GM21423 (cell line): Measurements from ENCODE around the gene TTC7B.

Source experiments
- ATAC-seq: cut with Tn5 transposase; IDR thresholded peaks from one replicate; pipeline ENCODE4 v1.9.1; 2021; ENCODE audit warnings: mild to moderate bottlenecking, moderate library complexity; ENCODE audit not compliant: unreplicated experiment

The TTC7B gene

DNA sequence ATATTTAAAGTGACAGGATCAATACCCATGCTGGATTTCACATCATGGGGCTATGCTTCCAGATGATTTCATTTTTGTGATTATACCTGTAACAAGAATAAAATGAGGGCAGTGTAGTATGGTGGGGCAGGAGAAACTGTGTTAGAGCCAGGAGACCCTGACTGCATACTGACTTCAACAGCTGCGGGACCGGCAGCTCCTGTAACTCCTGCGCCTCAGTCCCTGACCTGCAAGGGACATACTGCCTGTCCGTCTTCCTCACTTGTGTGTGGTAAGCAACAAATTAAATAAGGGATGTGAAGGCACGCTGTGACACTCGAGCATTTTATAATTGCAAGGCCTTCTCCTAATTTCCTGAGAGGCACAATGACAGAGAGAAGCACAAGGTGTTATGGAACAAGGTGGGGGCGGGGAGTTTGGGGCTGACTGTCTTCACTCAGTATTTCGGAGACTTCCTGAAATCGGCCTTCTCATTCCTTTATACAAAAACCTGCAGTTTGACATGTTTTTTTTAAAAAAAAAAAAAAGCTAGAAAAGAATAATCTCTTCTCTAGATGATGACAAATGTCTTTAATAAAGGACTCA, 164.2 kb downstream of the TTC7B start:
- no peak for ATAC-seq

DNA sequence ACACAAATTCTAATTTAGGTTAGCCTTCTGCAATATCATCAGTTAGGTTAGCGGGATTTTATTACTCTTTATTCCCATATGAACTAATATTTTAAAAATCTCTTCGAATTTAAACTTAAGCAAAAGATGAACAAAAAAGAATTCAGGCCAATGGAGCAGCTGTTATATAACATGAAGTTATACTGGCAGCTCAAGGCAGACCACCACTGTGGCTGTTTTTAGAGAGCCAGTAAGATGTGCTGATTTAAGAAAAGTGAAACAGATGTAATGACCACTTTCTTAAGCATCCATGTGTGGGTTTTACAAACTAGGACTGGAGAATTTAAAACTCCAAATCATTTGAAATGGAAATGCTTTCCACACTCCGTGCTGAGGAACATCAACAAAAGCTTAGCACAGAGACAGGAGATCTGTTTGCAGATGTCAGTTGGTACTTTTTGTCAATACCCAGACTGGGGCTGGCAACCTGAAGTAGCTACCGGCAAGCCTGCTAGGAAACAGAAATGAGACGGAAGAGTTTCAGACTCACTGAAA, 164.9 kb downstream of the TTC7B start:
- ATAC-seq: no peak

DNA sequence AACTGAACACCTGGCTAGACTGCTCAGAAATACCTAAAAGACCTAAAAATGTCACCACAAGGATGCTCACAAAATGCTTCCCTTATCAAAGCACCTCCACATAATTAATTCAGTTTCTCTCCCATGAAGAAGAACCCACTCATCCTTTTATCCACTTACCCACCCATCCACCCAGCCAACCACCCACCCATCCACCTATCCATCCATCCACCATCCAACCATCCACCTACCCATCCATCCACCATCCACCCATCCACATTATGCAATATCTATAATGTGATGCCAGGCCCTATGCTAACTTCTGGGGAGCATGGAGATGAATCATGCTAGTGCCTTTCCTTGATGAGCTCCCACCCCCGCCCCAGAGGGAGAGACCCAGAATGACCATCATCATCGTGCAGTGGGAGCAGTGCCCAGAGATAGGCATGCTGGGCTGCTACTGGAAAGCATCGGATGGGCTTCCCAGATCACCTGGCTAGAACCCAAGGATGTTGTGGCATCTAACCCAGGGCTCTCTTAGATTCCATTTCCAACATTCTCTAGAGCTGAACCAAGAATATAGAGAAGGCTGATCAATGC, 166.6 kb downstream of the TTC7B start:
- no peak for ATAC-seq

GRCh38 chr14:90649083-90649482, 167.1 kb downstream of the TTC7B start:
- no peak for ATAC-seq

- no peak for ATAC-seq
Observed at GRCh38 chr14:90648421-90648820, 167.8 kb downstream of the TTC7B start.

- ATAC-seq: no peak
Observed at GRCh38 chr14:90647473-90648005, 168.7 kb downstream of the TTC7B start.

DNA sequence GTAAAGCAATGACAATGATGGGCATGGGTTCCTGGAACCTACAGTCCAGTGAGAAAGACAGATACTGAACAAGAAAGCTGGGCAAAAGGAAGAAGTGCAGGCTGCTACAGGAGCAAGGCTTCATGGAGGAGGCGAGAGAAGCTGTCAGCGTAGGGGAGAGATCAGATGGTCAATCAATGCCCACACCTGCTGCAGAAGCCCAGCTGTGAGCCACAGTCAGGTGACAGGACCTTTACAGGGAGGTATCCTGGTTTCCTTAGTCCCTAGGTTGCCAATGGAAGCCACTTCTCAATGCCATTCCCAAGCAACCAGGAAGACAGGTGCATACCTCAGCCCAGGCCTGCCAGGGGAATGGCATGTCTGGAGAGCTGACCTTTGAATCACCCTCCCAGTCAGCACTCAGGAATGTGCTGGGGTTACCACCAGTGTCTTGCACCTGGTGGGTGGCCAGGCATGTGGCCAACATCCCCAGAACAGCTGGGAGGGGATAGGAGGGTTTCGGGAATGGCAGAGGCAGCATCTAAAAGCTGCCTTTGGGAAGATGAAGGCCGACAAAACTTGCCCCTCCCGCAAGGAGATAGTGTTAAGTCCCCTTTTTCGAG, 170.3 kb downstream of the TTC7B start:
- ATAC-seq: no peak

DNA sequence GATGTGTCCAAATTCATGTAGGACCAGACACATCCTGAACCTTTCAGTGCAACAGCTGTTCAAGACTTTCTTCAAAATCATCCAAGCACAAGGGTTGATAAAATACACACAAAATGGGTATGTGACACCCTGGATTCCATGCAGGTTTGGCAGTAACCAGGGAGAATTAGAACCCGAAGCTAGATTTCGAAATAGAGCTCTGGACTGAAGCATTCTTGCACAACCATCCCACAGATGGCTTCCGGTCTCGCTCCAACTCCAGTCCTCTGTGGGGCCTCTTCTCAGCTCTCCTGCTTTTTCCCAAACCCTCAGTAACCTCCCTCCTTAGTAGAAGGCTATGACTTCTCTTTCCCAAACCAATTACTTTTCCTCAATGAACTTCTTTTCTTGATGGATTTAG, 171.3 kb downstream of the TTC7B start:
- ATAC-seq: no peak

- no peak for ATAC-seq
Observed at GRCh38 chr14:90643982-90644670, 172.1 kb downstream of the TTC7B start.

GRCh38 chr14:90642244-90642717, 173.9 kb downstream of the TTC7B start:
- no peak for ATAC-seq

GRCh38 chr14:90641615-90642243, 174.5 kb downstream of the TTC7B start:
- ATAC-seq: no peak

GRCh38 chr14:90641168-90641567, 175.1 kb downstream of the TTC7B start:
- ATAC-seq: no peak

GRCh38 chr14:90639641-90640040, 176.6 kb downstream of the TTC7B start:
- ATAC-seq: no peak

DNA sequence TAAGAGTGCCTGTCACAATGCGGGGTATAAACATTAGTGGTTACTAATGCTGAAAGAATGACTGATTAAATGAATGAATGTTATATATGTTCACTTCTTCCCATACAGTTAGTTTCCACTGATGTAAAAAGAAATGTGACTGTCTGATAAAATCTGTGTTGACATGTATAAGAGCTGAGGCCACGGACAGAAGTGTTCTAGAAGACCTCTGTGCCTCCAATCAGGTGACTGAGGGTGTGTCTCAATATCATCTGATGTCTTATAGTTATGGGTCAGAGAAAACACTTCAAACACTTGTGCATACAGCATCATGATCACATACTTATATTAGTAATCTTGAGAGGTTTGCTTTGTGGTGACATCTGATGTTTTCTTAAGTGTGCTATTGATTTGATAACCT, 183.4 kb downstream of the TTC7B start:
- no peak for ATAC-seq

GRCh38 chr14:90632451-90632850, 183.8 kb downstream of the TTC7B start:
- no peak for ATAC-seq

GRCh38 chr14:90630171-90630806, 185.9 kb downstream of the TTC7B start:
- no peak for ATAC-seq

DNA sequence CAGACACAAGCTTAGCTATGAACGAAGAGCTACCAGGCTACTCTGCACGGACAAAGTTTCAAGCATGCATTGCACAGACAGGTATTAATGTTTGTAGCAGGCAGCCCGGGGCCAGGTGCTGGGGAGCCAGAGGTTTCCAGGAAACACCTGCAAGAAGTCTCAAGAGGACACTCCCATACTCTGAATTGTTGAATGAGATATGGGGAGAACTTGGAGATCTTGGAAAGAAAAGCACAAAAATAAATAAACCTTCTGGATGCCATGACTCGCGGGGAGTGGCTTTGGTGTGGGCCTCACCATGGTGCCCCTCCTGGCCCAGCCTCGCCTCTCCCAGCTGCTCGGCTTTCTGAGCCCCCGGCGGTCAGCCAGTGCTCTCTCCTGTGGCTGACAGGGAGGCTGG, 186.8 kb downstream of the TTC7B start:
- no peak for ATAC-seq

DNA sequence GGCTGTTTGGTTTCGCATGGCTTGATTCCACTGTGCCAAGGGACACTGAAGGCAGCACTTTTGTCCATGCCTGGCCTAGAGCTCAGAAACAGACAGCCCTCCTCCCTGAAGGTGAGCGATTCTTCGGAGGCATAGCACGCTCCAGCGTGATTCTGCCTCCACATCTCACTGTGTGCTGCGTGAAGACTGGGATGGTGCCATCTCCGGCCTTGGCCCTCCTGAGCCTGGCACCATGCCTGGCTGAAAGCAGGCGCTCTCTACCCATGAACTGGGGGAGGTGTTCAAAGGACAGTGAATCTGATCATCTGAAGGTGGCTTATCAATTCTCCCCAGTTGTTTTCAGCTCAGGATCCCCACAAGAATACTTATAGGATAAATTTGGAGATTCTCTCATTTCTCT, 187.4 kb downstream of the TTC7B start:
- ATAC-seq: no peak

DNA sequence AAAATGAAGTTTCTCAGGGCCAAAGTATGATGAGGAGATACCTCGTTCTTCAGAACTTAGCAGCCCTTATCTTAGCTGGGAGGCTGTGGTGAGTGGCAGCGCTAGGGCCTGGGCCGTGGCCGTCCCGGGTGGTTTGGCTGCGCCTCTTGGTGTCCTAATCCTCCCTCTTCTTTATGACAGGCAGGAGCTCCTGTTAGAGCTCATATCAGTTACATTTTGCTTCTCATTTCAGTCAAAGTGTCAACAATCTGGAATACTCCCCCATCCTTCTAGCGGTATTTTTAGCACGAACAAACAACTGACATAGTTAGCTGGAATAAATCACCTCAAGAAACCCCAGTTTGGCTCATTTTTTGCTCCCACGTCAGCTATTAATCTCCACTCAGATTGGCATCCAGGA, 188.8 kb downstream of the TTC7B start:
- ATAC-seq: no peak

GRCh38 chr14:90626550-90626949, 189.7 kb downstream of the TTC7B start:
- no peak for ATAC-seq

DNA sequence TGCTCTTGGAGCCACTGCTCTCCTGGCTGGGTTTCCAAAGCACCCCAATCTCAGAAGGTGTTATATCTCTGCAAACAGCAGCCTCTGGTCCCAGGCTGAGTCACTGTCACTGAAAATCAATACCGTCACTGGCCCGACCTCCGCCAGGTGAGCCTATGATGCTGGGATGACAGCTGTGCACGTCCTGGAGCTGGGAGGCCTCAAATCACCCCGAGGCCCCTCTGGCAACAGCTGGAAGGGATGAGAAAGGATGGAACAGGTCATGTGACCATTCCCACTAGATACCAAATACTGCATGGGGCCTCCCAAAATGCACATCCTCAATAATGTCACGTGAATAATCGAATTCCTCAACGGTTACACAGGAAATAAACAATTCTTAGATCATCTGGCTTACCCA, 190.8 kb downstream of the TTC7B start:
- ATAC-seq: no peak
